Measurements from ENCODE around the gene C17orf107.

Gene C17orf107

GRCh38 chr17:4934173-4934979, 35.0 kb downstream of the C17orf107 start:
- no peak for DNase-seq (ENCODE audit: low read depth in 2 of 2)

- DNase-seq (ENCODE audit: low read depth in 2 of 2), result no peak
Observed at GRCh38 chr17:4935650-4936049, 36.3 kb downstream of the C17orf107 start.

- DNase-seq (ENCODE audit: low read depth in 2 of 2), result no peak
Observed at GRCh38 chr17:4936436-4936835, 37.1 kb downstream of the C17orf107 start.

GRCh38 chr17:4937553-4937952, 38.2 kb downstream of the C17orf107 start:
- no peak for DNase-seq (ENCODE audit: low read depth in 2 of 2)

- DNase-seq (ENCODE audit: low read depth in 2 of 2), result no peak
Observed at GRCh38 chr17:4938069-4938491, 38.7 kb downstream of the C17orf107 start.

- no peak for DNase-seq (ENCODE audit: low read depth in 2 of 2)
Observed at GRCh38 chr17:4938688-4939545, 39.6 kb downstream of the C17orf107 start.

GRCh38 chr17:4939546-4939795, 40.1 kb downstream of the C17orf107 start:
- no peak for DNase-seq (ENCODE audit: low read depth in 2 of 2)

- DNase-seq (ENCODE audit: low read depth in 2 of 2), result peak; percentile 87 to 93
Observed at GRCh38 chr17:4939796-4940554, 40.6 kb downstream of the C17orf107 start, which contains the start of the genes RNF167 and SLC25A11. TSS of gene RNF167 (plus strand) at chr17:4940268. CDS start at chr17:4940910, 642 bp downstream. TSS of gene SLC25A11 (minus strand) at chr17:4940046. CDS start at chr17:4939910, 136 bp downstream.

- no peak for DNase-seq (ENCODE audit: low read depth in 2 of 2)
Observed at GRCh38 chr17:4940555-4941318, 41.4 kb downstream of the C17orf107 start.

GRCh38 chr17:4941319-4941610, 41.9 kb downstream of the C17orf107 start:
- DNase-seq (ENCODE audit: low read depth in 2 of 2), result no peak

- DNase-seq (ENCODE audit: low read depth in 2 of 2), result no peak
Observed at GRCh38 chr17:4942760-4943508, 43.6 kb downstream of the C17orf107 start.

- DNase-seq (ENCODE audit: low read depth in 2 of 2), result no peak
Observed at GRCh38 chr17:4944163-4944553, 44.8 kb downstream of the C17orf107 start.

GRCh38 chr17:4944554-4945175, 45.3 kb downstream of the C17orf107 start:
- DNase-seq (ENCODE audit: low read depth in 2 of 2), result peak in 1 of 2 donors; percentile 34

- peak; percentile 79 to 80 for DNase-seq (ENCODE audit: low read depth in 2 of 2)
Observed at GRCh38 chr17:4945176-4945943, 46.0 kb downstream of the C17orf107 start.

- no peak for DNase-seq (ENCODE audit: low read depth in 2 of 2)
Observed at GRCh38 chr17:4945944-4946280, 46.6 kb downstream of the C17orf107 start.

GRCh38 chr17:4946312-4946976, 47.1 kb downstream of the C17orf107 start:
- no peak for DNase-seq (ENCODE audit: low read depth in 2 of 2)

- DNase-seq (ENCODE audit: low read depth in 2 of 2), result no peak
Observed at GRCh38 chr17:4947010-4947410, 47.7 kb downstream of the C17orf107 start.

GRCh38 chr17:4947411-4948165, 48.3 kb downstream of the C17orf107 start:
- DNase-seq (ENCODE audit: low read depth in 2 of 2), result peak in 1 of 2 donors; percentile 46

All from activated CD4-positive, alpha-beta T cell treated with anti-CD3 and anti-CD28 coated beads for 24 hours (primary cell).